ENCODE measurements around the gene ACTG2.
"Not testable (repeated sequence)": the region's sequence is repeated elsewhere in the genome, so short reads cannot be mapped to it uniquely, and the experiment has no call there.

ACTG2 gene

DNA sequence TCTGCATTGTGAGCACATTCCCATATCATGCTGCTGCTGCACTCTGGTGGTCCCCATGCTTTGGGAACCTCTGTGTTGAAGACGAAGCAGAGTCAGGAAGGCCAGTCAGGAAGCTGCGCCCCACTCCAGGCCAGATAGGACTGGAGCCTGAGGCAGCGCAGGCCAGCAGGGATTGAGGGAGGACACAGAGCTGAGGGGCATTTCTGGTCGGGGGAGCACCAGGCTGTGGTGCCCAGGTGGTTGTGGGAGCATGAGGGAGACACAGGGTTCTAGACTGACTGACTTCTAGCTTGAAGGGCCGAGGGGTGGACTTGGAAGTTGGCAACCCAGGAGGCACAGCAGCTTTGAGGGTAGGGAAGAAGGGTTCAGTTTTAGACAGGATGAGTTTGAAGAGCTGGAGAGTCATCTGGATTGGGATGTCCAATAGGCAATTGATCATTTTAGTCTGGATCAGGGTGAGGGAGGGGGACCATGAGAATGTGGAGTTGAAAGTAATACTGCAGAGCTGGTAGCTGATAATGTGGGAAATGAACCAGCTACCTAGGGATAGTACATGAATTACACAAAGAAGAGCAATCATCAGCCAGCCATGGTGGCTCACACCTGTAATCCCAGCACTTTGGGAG lies 1.4 kb upstream of the ACTG2 start:
- in situ Hi-C loops (cut with HindIII; ENCODE audit: low sequenced_read_pairs): loop anchor here (10.0 kb wide), 1 partner anchor 263 kb away; no protein-coding TSS in a partner anchor

DNA sequence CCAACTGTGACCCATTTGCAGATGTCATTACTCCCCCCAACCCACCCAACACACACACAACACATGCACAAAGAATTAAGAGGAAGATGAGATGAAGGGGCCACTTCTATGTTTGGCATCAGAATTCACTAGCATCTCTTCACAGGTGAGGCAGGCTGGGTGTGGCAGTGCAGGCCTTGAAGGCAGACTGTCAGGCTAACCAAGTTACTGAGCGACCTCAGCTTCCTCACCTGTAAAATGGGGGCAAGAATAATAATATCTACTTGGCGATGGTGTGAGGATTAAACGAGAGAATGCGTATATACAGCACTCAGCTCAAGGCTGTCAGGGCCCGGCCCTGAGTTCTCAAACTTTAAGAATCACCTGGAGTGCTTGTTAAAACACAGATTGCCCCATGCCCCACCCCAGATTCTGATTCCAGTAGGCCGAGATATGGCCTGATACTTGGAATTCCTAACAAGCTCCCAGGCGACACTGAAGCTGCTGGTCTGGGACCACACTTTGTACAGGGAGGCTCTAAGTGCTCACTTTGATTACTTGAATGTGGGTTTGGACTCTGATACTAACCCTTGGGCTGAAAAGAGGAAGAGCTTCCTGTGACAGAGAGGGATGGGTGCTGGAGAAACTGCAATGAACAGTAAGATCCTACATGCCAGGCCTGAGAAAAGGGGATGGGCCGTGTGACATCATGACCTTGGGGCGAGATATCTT lies 1.1 kb downstream of the ACTG2 start:
- in situ Hi-C loops (cut with HindIII; ENCODE audit: low sequenced_read_pairs): loop anchor here (10.0 kb wide), 1 partner anchor 261 kb away; no protein-coding TSS in a partner anchor

DNA sequence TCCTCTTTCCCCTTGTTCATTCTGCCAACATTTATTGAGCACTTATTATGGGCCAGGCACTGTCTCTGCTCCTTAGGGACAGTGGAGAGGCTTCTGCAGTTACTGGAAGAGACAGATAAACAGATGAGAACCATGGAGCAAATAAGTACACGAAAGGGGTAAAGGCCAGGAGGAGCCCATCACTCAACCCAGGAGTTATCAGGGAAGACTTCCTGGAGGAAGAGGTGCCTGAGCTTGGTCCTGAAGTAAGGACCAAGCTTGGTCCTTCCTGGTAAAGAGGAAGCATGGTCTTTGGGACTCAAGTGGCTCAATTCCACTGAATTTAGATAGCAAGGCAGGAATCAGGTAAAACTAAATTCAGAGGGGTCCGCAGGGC lies 1.7 kb downstream of the ACTG2 start:
- in situ Hi-C loops (cut with HindIII; ENCODE audit: low sequenced_read_pairs): loop anchor here (10.0 kb wide), 1 partner anchor 260 kb away; no protein-coding TSS in a partner anchor

DNA sequence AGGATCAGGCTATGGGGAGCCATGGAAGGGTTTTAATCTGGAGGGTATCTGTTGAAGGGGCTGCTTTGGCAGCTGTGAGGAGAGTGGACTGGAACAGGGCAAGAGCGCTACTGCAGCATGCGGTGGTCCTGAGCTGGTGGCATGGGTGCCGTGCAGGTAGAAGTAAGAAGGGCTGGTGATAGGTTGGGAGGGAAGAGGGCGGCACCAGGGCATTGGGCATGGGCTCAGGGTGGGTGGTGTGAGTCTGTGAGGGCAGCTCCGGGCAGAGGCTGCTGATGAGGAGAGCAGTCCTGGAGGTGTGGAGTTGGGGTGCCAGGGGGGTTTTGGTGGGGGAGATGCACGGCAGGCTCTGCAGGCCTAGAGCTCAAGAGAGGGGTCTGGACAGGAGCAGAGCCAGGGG lies 2.1 kb downstream of the ACTG2 start:
- in situ Hi-C loops (cut with HindIII; ENCODE audit: low sequenced_read_pairs): loop anchor here (10.0 kb wide), 1 partner anchor 260 kb away; no protein-coding TSS in a partner anchor

DNA sequence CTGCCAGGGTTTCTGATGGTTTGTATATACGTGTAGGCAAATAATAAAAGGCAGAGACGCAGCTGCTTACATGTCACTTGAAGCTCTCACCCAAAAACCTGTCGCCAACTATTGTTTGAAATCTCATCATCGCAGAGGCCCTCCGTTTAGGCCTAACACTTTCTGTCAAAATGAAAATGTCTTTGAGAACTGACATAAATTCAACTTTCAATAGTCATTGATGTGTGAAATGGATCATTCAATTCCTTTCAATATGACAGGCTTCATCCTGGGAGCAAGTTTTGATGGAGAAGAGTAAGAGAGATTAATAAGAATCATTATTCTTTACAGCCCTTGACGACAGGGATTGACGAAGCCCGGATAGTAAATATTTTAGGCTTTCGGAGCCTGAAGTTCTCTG lies 2.7 kb downstream of the ACTG2 start:
- in situ Hi-C loops (cut with HindIII; ENCODE audit: low sequenced_read_pairs): loop anchor here (10.0 kb wide), 1 partner anchor 259 kb away; no protein-coding TSS in a partner anchor

DNA sequence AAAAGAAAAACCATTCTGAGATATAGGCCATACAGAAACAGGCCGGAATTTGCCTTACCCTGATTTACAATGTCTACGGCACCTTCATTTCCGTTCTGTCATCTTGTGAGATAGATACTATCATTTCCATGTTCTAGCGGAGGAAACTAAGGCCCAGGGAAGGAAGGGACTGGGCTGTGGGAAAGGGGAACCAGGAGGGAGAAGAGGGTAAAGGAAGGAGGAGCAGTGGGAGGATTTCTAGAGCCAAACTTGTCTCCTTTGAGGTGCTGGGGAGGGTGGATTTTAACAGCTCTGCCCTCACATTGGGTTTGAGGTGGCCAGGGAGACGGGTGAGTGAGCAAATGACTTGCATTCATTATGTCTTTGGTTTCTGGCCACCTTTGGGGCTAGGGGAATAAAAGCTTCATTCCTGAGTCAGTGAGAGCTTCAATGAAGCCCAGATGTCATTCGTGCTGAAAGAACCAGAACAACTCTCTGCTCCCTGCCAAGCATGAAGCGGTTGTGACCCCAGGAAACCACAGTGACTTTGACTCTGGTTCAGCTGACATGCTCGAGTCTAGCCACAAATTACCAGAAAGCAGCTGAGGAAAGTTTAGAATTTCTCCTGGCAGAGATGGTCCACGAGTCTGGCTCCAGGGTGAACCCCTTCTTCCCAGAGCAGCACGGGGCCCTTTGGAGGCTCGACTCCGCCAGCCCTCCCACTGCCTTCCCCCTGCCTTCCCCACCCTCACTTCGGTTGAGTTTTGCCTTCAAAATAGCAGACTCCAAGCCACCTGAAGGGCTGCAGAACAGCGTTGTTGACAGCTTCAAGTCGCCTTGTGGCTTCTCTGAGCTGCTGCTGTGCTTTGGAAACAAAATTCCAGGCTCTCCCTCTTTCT lies 3.8 kb downstream of the ACTG2 start:
- in situ Hi-C loops (cut with HindIII; ENCODE audit: low sequenced_read_pairs): loop anchor here (10.0 kb wide), 1 partner anchor 258 kb away; no protein-coding TSS in a partner anchor

DNA sequence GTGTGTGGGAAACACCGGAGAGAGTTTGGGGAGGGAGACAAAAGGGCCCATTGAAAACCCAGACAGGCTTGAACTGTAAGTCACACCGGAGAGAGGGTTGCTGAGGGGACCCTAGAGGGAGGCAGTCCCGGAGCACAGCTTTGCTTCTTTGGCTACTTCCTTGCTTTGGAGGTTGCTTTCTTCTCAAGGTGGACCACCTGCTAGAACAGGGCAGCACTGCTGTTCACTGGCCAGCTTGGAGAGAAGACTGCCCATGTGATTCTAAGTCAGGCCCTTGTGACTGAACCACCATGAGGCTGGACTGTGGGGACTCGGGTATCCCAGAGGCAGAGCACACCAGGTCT lies 4.4 kb downstream of the ACTG2 start:
- in situ Hi-C loops (cut with HindIII; ENCODE audit: low sequenced_read_pairs): loop anchor here (10.0 kb wide), 1 partner anchor 258 kb away; no protein-coding TSS in a partner anchor

DNA sequence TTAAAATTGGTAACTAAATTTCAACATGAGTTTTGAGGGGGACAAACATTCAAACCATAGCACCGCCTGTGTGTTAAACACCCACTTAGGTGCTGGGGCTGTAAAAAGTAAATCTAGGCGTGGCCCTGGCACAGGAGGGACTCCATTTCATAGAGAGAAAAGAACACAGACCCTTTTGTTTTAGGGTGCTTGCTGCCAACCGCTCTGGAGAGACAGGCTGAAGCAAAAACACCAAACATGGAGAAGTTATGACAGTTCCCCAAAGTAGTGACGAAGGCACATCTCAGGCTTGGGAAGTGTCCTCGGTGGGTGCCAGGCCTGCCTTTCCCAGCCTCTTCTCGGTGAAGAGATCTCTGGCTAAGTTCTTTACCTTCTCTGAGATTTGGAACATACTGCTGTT lies 5.1 kb downstream of the ACTG2 start:
- in situ Hi-C loops (cut with HindIII; ENCODE audit: low sequenced_read_pairs): loop anchor here (10.0 kb wide), 1 partner anchor 257 kb away; no protein-coding TSS in a partner anchor

DNA sequence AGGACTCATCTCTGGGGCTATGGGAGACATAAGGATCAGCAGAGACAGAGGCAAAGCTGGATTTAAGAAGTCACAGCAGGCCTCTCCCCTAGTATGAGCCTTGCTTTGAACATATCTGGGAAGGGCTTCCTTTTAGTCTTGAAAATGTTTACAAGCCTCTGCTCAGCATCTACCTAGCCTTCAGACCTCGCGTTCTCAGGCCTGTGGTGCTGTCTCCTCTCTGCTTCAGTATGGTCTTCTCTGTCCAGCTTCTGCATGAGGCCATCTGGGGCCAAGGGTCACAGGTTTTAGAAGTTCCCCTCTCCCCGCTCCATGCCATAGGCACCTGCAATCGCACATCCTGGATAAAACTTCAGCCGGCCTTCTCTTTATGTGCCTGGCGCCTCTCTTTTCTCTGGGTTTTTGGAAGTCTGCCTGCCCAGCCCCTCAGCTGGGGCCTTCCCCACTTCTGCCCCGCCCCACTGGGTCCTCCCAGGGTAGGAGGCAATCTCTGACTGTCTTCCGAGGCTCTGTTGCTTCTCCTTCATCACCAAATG lies 7.1 kb downstream of the ACTG2 start:
- in situ Hi-C loops (cut with HindIII; ENCODE audit: low sequenced_read_pairs): loop anchor here (10.0 kb wide), 1 partner anchor 255 kb away; no protein-coding TSS in a partner anchor

DNA sequence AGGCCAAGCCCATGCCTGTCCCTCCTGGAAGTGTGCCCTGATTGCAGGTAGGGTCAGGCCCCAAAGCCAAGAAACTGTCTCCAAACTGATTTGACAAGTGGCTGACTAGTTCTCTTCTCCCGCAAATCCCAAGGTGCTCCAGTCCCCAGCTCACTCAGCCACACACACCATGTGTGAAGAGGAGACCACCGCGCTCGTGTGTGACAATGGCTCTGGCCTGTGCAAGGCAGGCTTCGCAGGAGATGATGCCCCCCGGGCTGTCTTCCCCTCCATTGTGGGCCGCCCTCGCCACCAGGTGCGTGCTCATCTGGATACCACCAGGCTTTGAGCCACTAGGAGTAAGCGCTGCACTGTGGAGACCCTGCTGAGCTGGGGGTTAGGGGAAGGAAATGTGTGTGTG lies 8.3 kb downstream of the ACTG2 start:
- in situ Hi-C loops (cut with HindIII; ENCODE audit: low sequenced_read_pairs): no loop called here

DNA sequence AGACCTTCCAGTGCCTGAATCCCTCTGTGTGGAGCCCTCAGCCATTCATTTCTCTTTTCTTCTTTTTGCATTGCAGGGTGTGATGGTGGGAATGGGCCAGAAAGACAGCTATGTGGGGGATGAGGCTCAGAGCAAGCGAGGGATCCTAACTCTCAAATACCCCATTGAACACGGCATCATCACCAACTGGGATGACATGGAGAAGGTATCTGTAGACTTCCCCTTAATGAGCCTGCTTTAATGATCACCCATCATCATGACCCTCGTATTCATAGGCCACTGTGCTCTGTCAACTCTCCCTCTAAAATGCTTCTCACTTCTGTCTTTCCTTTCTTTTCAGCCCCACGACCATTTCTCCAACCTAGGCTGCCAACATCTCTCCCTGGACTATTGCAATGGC lies 9.5 kb downstream of the ACTG2 start:
- in situ Hi-C loops (cut with HindIII; ENCODE audit: low sequenced_read_pairs): no loop called here

DNA sequence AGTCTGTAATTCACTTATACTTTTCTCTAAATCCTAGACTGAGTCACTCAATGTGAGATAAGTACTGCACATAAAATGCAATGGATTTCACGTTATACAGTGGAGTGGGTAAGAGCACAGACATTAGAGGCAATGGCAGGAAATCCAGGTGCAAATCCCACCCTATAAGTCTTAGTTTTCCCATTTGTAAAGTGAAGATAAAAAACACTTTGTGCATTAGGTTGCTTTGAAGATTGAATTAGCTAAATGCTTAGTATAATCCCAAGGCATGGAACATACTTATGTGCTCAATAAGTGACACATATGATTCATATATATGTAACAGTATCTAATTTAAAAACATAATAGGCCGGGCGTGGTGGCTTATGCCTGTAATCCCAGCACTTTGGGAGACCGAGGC lies 10.5 kb downstream of the ACTG2 start:
- in situ Hi-C loops (cut with HindIII; ENCODE audit: low sequenced_read_pairs): no loop called here

DNA sequence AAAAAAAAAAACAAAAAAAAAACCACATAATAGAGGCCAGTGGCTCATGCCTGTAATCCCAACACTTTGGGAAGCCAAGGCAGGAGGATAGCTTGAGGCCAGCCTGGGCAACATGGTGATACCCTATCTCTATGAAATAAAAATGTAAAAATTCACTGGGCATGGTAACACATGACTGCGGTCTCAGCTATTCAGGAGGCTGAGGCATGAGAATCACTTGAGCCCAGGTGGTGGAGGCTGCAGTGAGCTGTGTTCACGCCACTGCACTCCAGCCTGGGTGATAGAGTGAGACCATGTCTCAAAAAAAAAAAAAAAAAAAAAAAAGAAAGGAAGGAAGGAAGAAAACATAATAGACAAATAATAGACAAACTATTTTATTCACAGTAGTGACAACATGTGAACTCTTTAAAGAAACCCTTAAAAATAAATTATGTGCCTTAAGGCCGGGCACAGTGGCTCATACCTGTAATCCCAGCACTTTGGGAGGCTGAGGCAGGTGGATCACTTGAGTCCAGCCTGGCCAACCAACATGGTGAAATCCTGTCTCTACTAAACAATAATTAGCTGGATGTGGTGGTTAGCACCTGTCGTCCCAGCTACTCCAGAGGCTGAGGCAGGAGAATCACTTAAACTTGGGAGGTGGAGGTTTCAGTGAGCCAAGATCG lies 11.3 kb downstream of the ACTG2 start:
- in situ Hi-C loops (cut with HindIII; ENCODE audit: low sequenced_read_pairs): not testable (repeated sequence)

DNA sequence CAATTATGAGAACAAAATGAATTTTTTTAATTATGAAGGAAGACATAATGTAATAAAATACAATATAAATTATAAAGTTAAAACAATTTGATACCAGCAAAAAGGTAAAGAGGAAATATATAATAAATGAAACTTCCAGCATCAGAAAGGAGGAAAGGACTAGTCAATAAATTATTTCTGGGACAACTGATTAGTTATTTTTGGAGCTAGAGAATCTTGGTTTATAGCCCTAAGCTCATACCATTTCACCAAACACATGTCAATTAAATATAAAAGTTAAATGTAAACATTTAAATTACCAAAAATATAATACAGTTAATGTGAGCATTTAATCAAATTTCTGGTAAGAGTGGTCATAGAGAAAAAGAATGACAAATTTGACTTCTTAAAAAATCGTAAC lies 12.1 kb downstream of the ACTG2 start:
- in situ Hi-C loops (cut with HindIII; ENCODE audit: low sequenced_read_pairs): no loop called here

DNA sequence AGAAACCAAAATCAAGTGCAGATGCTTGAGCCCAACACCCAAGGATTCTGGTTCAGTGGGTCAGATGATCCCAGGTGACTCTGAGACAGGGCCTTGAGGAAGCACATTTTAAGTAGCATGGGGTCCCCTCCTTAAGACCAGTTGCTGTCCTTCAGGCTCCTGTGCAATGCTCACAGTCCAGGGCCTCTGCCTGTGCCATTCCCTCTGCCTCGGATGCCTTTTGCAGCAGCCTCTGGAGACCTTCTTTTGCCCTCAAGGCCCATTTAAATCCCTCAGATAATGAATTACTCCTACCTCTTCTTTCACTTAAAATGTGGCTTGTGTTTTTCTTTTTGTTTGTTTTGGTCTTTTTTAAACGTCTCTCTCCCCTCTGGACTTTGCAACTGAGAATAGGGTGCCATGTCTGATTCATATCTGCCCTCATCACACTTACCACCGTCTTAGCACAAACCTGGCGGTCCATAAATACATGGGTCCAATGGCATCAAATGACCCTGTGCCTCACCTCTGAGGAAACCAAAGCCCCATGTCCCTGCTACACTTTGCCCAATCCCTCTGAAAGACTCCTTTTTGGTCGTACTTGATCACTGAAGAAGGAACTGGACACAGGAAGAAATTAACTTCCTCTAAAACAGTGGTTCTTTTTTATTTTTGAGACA lies 14.2 kb downstream of the ACTG2 start:
- in situ Hi-C loops (cut with HindIII; ENCODE audit: low sequenced_read_pairs): no loop called here

DNA sequence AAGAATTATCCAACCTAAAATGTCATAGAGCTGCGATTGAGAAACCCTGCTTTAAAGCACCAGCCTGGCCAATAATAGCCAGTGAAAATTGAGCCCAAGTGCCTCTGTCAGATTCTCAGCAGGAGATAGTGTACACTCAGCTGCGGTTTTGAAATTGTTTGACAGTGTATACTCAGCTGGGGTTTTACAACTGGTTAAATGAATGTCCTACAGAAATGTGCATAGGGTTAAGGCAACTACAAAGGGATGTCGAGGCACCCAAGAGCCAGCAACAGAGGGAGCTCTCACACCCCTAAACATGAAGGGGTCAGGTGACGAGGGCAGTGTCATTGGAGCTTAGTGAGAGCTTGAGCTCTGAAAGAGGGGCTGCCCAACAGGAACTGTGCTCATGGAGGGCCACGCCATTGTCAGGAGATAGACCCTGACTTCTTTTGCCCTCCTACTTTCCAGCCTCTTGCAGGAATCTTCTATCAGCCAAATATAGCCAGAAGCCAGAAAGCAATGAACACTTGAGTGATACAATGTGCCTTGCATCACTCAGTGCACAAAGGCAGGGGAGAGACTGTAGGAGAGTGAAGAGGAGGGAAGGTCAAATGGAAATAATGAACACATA lies 15.1 kb downstream of the ACTG2 start:
- in situ Hi-C loops (cut with HindIII; ENCODE audit: low sequenced_read_pairs): no loop called here

DNA sequence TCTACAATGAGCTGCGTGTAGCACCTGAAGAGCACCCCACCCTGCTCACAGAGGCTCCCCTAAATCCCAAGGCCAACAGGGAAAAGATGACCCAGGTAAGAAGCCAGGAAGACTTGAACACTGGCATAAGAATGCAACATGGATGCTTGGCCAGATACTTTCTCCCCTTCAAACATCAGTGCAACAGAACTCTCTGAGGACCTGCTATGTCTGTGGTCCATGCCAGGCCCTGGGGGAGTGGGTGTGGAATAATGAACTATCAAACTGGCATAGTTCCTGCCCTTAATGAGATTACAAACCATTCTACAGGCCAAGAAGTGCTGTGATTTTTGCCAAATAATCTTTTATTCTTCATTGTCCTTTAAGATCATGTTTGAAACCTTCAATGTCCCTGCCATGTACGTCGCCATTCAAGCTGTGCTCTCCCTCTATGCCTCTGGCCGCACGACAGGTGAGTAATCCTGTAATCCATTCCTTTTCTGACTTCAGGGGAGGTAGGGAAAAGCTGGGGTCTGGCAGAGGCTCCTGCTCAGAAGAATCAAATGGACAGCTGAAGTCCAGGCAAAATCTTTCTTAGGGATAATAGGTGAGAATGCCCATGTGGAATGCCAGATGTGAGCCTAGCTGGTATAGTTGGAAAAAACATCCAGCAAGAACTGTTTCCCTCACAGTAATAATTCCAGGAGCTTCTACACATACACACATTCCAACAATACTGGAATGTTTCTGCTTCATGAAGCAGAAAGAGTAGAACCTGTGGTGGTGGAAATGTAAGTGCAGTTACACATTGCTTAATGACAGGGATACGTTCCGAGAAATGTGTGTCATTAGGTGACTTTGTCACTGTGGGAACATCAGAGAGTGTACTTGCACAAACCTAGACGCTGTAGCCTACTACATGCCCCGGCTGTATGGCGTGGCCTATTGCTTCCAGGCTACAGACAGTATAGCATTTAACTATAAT lies 16.2 kb downstream of the ACTG2 start:
- in situ Hi-C loops (cut with HindIII; ENCODE audit: low sequenced_read_pairs): no loop called here

DNA sequence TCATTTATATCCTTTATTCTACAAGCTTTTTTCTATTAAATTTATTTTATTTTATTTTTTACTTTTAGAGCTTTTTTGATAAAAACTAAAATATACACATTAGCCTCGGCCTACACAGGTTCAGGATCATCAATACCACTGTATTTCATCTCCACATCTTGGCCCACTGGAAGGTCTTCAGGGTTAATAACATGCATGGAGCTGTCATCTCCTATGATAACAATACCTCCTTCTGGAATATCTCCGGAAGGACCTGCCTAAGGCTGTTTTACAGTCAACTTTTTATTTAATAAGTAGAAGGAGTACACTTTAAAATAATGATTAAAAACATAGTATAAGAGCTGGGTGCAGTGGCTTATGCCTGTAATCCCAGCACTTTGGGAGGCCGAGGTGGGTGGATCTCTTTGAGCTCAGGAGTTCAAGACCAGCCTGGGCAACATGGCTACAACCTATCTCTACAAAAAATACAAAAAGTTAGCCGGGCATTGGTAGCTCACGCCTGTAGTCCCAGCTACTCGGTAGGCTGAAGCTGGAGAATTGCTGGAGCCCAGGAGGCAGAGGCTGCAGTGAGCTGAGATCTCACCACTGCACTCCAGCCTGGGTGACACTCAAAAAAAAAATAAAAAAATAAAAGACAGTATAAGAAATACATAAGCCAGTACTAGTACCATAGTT lies 18.2 kb downstream of the ACTG2 start:
- in situ Hi-C loops (cut with HindIII; ENCODE audit: low sequenced_read_pairs): no loop called here
